Measurements from ENCODE around the gene CCDC138. TPM values are rescaled to one million over a fixed set of nuclear protein-coding genes. Genes with fewer than 3 reads are reported as not detected.
A peak's percentile ranks its signal among the peaks of the same experiment; 100 is the strongest.

Gene CCDC138
- total RNA-seq, 2 donors from 2014 or later, result 29.7 to 30.2 TPM

DNA sequence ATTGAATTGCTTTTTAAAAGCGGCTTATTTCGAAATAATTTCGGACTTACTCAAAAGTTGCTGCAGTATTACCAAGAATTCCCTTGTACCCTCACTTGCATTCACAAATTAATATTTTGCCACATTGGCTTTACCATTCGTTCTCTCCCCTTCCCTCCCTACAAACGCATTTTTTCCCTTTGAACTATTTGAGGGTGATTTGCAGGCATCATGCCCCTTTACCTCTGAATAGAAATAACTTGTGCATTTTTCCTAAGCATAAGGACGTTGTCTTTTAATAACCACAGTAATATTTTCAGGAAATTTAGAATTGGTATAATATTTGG lies 608 bp downstream of the CCDC138 start:
- peak overlapping the region; percentile 91 for H3K27ac Mint-ChIP-seq
- peaks cover 12% of the 10 kb centered on the region for H3K4me1 Mint-ChIP-seq
- no peaks in the 10 kb centered on the region for H3K27me3 Mint-ChIP-seq (ENCODE audit: insufficient read depth)
- Histone ChIP-seq H3K27me3 (ENCODE audit: control insufficient read depth, insufficient read depth, low read length, poor library complexity, severe bottlenecking) (no peaks in the 10 kb centered on the region), H3K27ac (ENCODE audit: low read depth, low read length) (peak overlapping the region; percentile 89), H3K9me3 (ENCODE audit: control insufficient read depth, low read length) (no peaks in the 10 kb centered on the region), H3K4me3 (ENCODE audit: low read length) (peak overlapping the region; percentile 91), H3K36me3 (ENCODE audit: control insufficient read depth, insufficient read depth, low read length) (peaks cover 63% of the 10 kb centered on the region), H3K4me1 (ENCODE audit: control insufficient read depth, insufficient read depth, low read length) (peaks cover 2% of the 10 kb centered on the region), H3K9ac (ENCODE audit: extremely low read depth, low read length, poor library complexity, severe bottlenecking) (peak overlapping the region; percentile 93)
- H3K4me3 Mint-ChIP-seq, result peak overlapping the region; percentile 72
- no peak for DNase-seq
- WGBS, 2 experiments (ENCODE audit: insufficient coverage in 1 of 2, insufficient read length in 1 of 2), result 0 to 2% methylated on average over 3 to 6 of the region's 6 CpGs
- H3K36me3 Mint-ChIP-seq (ENCODE audit: low read depth), result peaks cover 41% of the 10 kb centered on the region
- TF ChIP-seq, protein P1, sequence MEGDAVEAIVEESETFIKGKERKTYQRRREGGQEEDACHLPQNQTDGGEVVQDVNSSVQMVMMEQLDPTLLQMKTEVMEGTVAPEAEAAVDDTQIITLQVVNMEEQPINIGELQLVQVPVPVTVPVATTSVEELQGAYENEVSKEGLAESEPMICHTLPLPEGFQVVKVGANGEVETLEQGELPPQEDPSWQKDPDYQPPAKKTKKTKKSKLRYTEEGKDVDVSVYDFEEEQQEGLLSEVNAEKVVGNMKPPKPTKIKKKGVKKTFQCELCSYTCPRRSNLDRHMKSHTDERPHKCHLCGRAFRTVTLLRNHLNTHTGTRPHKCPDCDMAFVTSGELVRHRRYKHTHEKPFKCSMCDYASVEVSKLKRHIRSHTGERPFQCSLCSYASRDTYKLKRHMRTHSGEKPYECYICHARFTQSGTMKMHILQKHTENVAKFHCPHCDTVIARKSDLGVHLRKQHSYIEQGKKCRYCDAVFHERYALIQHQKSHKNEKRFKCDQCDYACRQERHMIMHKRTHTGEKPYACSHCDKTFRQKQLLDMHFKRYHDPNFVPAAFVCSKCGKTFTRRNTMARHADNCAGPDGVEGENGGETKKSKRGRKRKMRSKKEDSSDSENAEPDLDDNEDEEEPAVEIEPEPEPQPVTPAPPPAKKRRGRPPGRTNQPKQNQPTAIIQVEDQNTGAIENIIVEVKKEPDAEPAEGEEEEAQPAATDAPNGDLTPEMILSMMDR (conservative IDR thresholded peaks at IDR 0.05), result no peak
- H3K9me3 Mint-ChIP-seq, result no peaks in the 10 kb centered on the region

DNA sequence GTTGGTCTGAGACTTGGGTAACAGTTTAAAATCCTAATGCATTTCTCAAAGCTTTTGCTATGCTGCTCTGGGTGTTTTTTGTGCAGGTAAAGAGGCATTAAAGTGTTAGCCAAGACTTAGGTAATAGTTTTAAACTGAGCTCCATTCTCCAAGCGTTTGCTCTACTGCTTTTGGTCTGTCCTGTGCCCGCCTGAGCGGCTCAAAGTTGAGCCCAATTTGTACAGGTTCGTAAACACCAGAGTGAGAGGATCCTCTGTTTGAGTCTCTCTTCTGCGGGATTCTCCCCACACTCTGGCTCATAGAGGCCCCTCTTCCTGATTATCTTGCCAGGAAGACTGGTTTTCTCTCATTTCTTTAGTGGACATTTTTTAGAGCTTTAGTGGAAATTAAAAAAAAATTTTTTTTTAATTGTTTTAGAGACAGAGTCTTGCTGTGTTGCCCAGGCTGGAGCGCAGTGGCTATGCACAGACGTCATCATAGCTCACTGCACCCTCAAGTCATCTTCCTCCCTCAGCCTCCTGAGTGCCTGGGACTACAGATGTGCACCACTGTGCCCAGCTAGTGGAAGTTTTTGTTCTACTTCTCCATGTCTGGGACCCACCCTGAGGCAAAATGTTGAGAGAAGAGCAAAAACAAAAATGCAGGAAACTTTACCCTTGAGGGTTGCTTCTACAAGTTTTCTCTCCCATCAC lies 16.6 kb downstream of the CCDC138 start:
- Mint-ChIP-seq H3K27ac (no peak overlapping the region), H3K36me3 (ENCODE audit: low read depth) (peaks cover 56% of the 10 kb centered on the region), H3K4me3 (no peak overlapping the region)

GRCh38 chr2:108805032-108805431 lies 18.5 kb downstream of the CCDC138 start:
- DNase-seq, result no peak
- TF ChIP-seq, protein P1 (conservative IDR thresholded peaks at IDR 0.05), result no peak
- no peak overlapping the region for H3K27ac Mint-ChIP-seq
- Histone ChIP-seq H3K4me3 (ENCODE audit: low read length) (no peak overlapping the region), H3K4me1 (ENCODE audit: control insufficient read depth, insufficient read depth, low read length) (no peaks in the 10 kb centered on the region), H3K9me3 (ENCODE audit: control insufficient read depth, low read length) (peaks cover 32% of the 10 kb centered on the region), H3K9ac (ENCODE audit: extremely low read depth, low read length, poor library complexity, severe bottlenecking) (no peak overlapping the region), H3K36me3 (ENCODE audit: control insufficient read depth, insufficient read depth, low read length) (peaks cover 73% of the 10 kb centered on the region), H3K27me3 (ENCODE audit: control insufficient read depth, insufficient read depth, low read length, poor library complexity, severe bottlenecking) (no peaks in the 10 kb centered on the region), H3K27ac (ENCODE audit: low read depth, low read length) (no peak overlapping the region)
- H3K4me3 Mint-ChIP-seq, result no peak overlapping the region
- no peaks in the 10 kb centered on the region for H3K27me3 Mint-ChIP-seq (ENCODE audit: insufficient read depth)
- WGBS, 2 experiments (ENCODE audit: insufficient coverage in 1 of 2, insufficient read length in 1 of 2), result no CpG with 5 or more reads among the region's 1 CpG
- H3K9me3 Mint-ChIP-seq, result peaks cover 25% of the 10 kb centered on the region
- H3K4me1 Mint-ChIP-seq, result no peaks in the 10 kb centered on the region
- peaks cover 60% of the 10 kb centered on the region for H3K36me3 Mint-ChIP-seq (ENCODE audit: low read depth)

More for the DNA sequence above, 16.6 kb downstream of the CCDC138 start:
- Histone ChIP-seq H3K4me1 (ENCODE audit: control insufficient read depth, insufficient read depth, low read length) (no peaks in the 10 kb centered on the region), H3K27me3 (ENCODE audit: control insufficient read depth, insufficient read depth, low read length, poor library complexity, severe bottlenecking) (no peaks in the 10 kb centered on the region), H3K27ac (ENCODE audit: low read depth, low read length) (no peak overlapping the region), H3K9ac (ENCODE audit: extremely low read depth, low read length, poor library complexity, severe bottlenecking) (no peak overlapping the region), H3K9me3 (ENCODE audit: control insufficient read depth, low read length) (peaks cover 16% of the 10 kb centered on the region), H3K4me3 (ENCODE audit: low read length) (no peak overlapping the region), H3K36me3 (ENCODE audit: control insufficient read depth, insufficient read depth, low read length) (peaks cover 73% of the 10 kb centered on the region)
- no peak for DNase-seq
- Mint-ChIP-seq H3K9me3 (peaks cover 8% of the 10 kb centered on the region), H3K4me1 (no peaks in the 10 kb centered on the region), H3K27me3 (ENCODE audit: insufficient read depth) (no peaks in the 10 kb centered on the region)
- 95 to 96% methylated on average over 6 to 7 of the region's 7 CpGs for WGBS, 2 experiments (ENCODE audit: insufficient coverage in 1 of 2, insufficient read length in 1 of 2)
- TF ChIP-seq, protein P1 (conservative IDR thresholded peaks at IDR 0.05), result no peak
